Left ventricle myocardium inferior (tissue), 1 donor: ENCODE measurements around the gene BTBD17. TPM values are rescaled to one million over a fixed set of nuclear protein-coding genes. Genes with fewer than 3 reads are reported as not detected.

Source experiments
- DNase-seq: peaks from one replicate; pipeline ENCODE4 v3.0.0-alpha.2; 2020
- H3K27ac ChIP-seq: fragments of 200-600 bp; replicated peaks from 2 replicates; pipeline ENCODE4 v1.8.0; 2021
- H3K27me3 ChIP-seq: fragments of 200-600 bp; 2 replicates; pipeline ENCODE4 v1.8.0; 2021; ENCODE audit warnings: low read depth
- H3K36me3 ChIP-seq: fragments of 200-600 bp; 2 replicates; pipeline ENCODE4 v1.8.0; 2021
- H3K4me1 ChIP-seq: fragments of 200-600 bp; 2 replicates; pipeline ENCODE4 v1.8.0; 2021
- H3K4me3 ChIP-seq: fragments of 200-600 bp; 2 replicates; pipeline ENCODE4 v1.8.0; 2021; ENCODE audit warnings: mild to moderate bottlenecking, moderate library complexity
- H3K9me3 ChIP-seq: fragments of 200-600 bp; replicated peaks from 2 replicates; pipeline ENCODE4 v1.8.0; 2021
- CTCF ChIP-seq: fragments of 200-600 bp; IDR thresholded peaks from 2 replicates; pipeline ENCODE4 v1.8.0; 2021; ENCODE audit warnings: antibody characterized with exemption, mild to moderate bottlenecking, borderline replicate concordance
- intact Hi-C: fragments of 100-400 bp; cut with micrococcal nuclease; formaldehyde crosslinking; loops from one replicate; pipeline ENCODE4 v1.11.0; 2022
- total RNA-seq: library from RNA; stranded (reverse); fragmentation: NEBNext Ultra II Directional; extraction: Animal tissue kit (Norgen Biotek cat#: 25700); gene quantifications from one replicate; pipeline ENCODE4 v1.2.1, GENCODE V29; 2021
- donor health status: DM: no; HTN: yes; CAD: no; lungs with severe emphysema.

The BTBD17 gene
- total RNA-seq, 1 donor from 2014 or later, result not detected

GRCh38 chr17:74343121-74343520 lies 18.5 kb downstream of the BTBD17 start:
- H3K4me1 ChIP-seq, result no peaks in the 10 kb centered on the region
- H3K9me3 ChIP-seq, result no peaks in the 10 kb centered on the region
- TF ChIP-seq CTCF, result no peak
- H3K27ac ChIP-seq, result no peak overlapping the region
- intact Hi-C loops, result no loop called here
- DNase-seq, result no peak
- no peak overlapping the region for H3K4me3 ChIP-seq
- H3K27me3 ChIP-seq, result peaks cover 39% of the 10 kb centered on the region
- H3K36me3 ChIP-seq, result no peaks in the 10 kb centered on the region

- DNase-seq, result no peak
- H3K4me3 ChIP-seq, result no peak overlapping the region
- no peaks in the 10 kb centered on the region for H3K9me3 ChIP-seq
- H3K27ac ChIP-seq, result no peak overlapping the region
- no peaks in the 10 kb centered on the region for H3K36me3 ChIP-seq
- intact Hi-C loops, result no loop called here
- no peak for TF ChIP-seq CTCF
- H3K4me1 ChIP-seq, result no peaks in the 10 kb centered on the region
- peaks cover 32% of the 10 kb centered on the region for H3K27me3 ChIP-seq
Measured at GRCh38 chr17:74342224-74342623, 19.4 kb downstream of the BTBD17 start.

- Histone ChIP-seq H3K27me3 (peaks cover 32% of the 10 kb centered on the region), H3K9me3 (no peaks in the 10 kb centered on the region), H3K36me3 (no peaks in the 10 kb centered on the region), H3K4me1 (no peaks in the 10 kb centered on the region), H3K4me3 (no peak overlapping the region), H3K27ac (no peak overlapping the region)
- intact Hi-C loops, result no loop called here
- DNase-seq, result no peak
- no peak for TF ChIP-seq CTCF
Measured at GRCh38 chr17:74340470-74341023, 21.1 kb downstream of the BTBD17 start.

GRCh38 chr17:74339537-74340195 lies 22.0 kb downstream of the BTBD17 start:
- H3K4me1 ChIP-seq, result no peaks in the 10 kb centered on the region
- no peak overlapping the region for H3K27ac ChIP-seq
- no peak overlapping the region for H3K4me3 ChIP-seq
- peaks cover 31% of the 10 kb centered on the region for H3K27me3 ChIP-seq
- H3K36me3 ChIP-seq, result no peaks in the 10 kb centered on the region
- no peak for DNase-seq
- no peak for TF ChIP-seq CTCF
- H3K9me3 ChIP-seq, result no peaks in the 10 kb centered on the region
- intact Hi-C loops, result no loop called here

- intact Hi-C loops, result no loop called here
- H3K27me3 ChIP-seq, result peaks cover 14% of the 10 kb centered on the region
- DNase-seq, result no peak
Measured at GRCh38 chr17:74337834-74338500, 23.7 kb downstream of the BTBD17 start.

More at GRCh38 chr17:74337834-74338500, 23.7 kb downstream of the BTBD17 start:
- TF ChIP-seq CTCF, result no peak
- no peak overlapping the region for H3K27ac ChIP-seq
- no peaks in the 10 kb centered on the region for H3K36me3 ChIP-seq
- no peaks in the 10 kb centered on the region for H3K9me3 ChIP-seq
- H3K4me1 ChIP-seq, result no peaks in the 10 kb centered on the region
- H3K4me3 ChIP-seq, result no peak overlapping the region
